ENCODE data around the gene CPLX1.

CPLX1 gene

DNA sequence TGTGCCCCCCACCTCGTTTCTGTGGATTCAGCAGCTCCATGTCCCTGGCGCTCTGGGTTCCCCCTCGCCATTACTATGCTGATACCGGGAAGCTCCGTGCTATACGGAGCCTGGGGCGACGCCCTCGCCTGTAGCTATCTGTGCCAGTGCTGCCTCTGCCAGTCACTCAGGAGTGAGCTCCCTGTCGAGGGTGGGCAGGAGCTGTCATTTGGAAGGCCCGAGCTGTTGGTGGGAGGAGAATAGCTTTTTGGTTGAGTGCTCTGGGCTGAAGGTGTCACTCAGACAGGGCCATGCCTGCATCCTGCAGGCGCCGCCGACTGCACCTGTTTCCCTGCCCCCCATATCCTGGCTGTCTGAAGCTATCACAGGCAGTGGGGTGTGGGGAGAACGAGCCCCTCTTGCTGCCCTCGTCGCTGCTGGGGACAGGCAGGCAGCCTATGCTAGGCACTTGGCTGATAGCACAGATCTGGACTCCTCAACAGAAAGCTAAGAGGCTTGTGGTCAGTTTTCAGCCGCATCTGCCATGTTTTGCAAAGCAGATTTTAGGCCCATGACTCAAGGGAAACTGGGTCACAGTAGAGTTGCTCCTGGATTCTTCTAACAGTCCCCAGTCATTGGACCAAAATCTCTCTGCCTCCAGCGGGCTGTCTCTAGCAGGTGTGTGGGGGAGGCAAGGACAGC lies 31.8 kb downstream of the CPLX1 start:
- H3K4me3 ChIP-seq (ENCODE audit: low read depth, low read length) = no peak overlapping the region
- TF ChIP-seq, protein P1, sequence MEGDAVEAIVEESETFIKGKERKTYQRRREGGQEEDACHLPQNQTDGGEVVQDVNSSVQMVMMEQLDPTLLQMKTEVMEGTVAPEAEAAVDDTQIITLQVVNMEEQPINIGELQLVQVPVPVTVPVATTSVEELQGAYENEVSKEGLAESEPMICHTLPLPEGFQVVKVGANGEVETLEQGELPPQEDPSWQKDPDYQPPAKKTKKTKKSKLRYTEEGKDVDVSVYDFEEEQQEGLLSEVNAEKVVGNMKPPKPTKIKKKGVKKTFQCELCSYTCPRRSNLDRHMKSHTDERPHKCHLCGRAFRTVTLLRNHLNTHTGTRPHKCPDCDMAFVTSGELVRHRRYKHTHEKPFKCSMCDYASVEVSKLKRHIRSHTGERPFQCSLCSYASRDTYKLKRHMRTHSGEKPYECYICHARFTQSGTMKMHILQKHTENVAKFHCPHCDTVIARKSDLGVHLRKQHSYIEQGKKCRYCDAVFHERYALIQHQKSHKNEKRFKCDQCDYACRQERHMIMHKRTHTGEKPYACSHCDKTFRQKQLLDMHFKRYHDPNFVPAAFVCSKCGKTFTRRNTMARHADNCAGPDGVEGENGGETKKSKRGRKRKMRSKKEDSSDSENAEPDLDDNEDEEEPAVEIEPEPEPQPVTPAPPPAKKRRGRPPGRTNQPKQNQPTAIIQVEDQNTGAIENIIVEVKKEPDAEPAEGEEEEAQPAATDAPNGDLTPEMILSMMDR (IDR thresholded peaks at IDR 0.05; ENCODE audit: insufficient read depth, low read depth, low read length, missing control alignments) = no peak
- DNase-seq (ENCODE audit: low read depth) = peak; percentile 69

GRCh38 chr4:793093-793861 lies 32.7 kb downstream of the CPLX1 start:
- no peak overlapping the region for H3K4me3 ChIP-seq (ENCODE audit: low read depth, low read length)
- TF ChIP-seq, protein P1 (IDR thresholded peaks at IDR 0.05; ENCODE audit: insufficient read depth, low read depth, low read length, missing control alignments) = no peak
- no peak for DNase-seq (ENCODE audit: low read depth)

DNA sequence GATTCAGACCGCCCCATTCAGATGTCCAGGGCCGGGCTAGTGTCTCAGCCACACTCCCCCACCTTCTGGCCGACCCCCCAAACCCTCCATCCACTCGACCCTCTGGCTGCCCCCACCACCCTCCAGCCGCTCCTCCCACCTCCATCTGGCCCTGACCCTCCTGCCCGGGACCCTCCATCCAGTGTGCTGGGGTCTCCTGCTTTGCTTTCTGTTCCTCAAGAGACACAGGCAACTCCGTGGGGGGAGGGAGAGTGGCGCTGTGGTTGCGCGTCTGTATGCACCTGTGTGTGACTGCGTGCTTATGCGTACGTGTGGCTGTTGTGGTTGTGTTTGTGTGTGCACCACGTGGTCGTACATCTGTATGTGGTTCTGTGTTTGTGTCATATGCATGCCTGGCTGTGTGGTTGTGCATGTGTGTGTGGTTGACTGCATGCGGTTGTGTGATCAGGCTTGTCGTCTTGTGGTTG lies 33.3 kb downstream of the CPLX1 start:
- TF ChIP-seq, protein P1 (IDR thresholded peaks at IDR 0.05; ENCODE audit: insufficient read depth, low read depth, low read length, missing control alignments) = no peak
- peak; percentile 73 for DNase-seq (ENCODE audit: low read depth)
- peak overlapping the region; percentile 40 for H3K4me3 ChIP-seq (ENCODE audit: low read depth, low read length)

DNA sequence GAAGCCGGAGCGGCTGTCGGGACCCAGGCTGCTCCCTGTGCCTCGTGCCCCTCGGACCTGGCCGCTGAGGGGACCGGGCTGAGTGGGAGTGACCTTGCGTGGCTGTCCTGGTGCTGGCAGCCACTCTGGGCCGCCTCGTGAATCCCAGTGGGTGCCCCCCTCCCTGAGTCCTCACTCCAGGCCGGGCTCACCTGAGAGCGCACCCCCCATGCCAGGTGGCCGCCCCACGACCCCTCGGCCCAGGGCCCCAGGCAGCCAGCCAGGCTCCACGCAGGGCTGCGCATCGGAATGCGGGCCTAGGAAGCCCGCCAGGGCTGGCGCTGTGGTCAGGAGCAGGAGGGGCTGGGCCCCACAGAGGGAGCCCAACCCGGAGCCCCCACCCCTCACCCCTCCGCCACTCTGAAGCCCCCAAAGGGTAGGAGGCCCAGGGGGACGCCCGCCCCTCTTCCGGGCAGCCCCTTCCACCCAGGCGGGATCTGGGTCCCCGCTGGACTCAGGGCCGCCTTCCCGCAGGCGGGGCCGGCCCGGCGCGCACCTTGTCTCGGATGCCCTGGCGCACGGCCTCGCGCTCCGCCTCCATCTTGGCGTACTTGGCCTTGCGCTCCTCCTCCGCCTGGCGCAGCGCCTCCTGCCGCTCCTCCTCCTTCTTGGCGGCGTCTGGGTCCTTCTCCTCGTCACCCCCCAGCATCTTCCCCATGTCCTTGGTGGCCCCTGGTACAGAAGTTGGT lies 33.9 kb downstream of the CPLX1 start:
- TF ChIP-seq, protein P1 (IDR thresholded peaks at IDR 0.05; ENCODE audit: insufficient read depth, low read depth, low read length, missing control alignments) = peak; percentile 11
- H3K4me3 ChIP-seq (ENCODE audit: low read depth, low read length) = peak overlapping the region; percentile 40
- peak; percentile 59 for DNase-seq (ENCODE audit: low read depth)

DNA sequence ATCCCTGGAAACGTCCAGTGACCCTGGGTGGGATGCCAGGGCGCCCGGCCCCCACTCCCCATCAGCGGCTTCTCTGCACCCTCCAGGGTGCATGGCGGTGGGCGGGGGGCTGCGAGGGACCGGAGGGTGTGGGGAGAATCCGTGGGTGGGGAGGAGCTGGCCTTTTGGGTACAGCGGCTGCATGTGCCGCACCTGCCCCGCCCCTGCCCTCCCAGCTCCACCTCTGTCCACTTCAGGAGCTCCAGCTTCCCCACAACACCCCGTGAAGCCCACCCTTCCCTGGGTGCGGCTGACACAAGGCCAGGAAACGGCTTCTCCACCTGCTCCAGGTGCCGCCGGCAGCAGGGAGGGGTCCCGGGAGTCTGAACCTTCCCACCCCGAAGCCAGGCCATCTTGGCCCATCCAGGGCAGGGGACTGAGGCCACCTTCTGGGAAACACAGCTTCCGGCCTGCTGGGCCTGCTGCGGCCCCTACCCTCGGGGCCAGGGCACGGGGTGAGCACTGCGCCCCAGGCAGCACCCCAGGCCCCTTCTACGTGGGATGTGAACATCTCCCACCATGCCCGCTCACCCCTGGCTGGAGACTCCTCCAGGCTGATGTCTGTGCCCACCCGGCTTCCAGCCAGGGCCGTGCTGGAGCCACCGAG lies 34.6 kb downstream of the CPLX1 start:
- TF ChIP-seq, protein P1 (IDR thresholded peaks at IDR 0.05; ENCODE audit: insufficient read depth, low read depth, low read length, missing control alignments) = no peak
- H3K4me3 ChIP-seq (ENCODE audit: low read depth, low read length) = no peak overlapping the region
- no peak for DNase-seq (ENCODE audit: low read depth)

DNA sequence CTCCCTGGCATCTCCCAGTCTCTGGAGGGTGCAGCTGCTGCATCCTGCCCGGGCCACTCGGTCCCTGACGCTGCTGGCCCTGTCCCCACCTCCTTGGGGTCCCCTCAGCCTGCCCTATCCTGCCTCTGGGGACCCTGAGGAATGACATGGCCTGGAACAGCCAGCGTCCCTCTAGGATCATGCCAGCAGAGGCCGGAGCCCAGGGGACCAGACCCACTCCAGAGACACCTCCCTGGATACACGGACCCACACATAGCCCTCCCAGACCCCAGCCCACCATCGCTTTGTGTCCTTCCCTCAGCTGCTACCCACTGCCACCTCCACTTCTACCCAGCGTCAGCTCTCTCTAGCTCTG lies 35.5 kb downstream of the CPLX1 start:
- H3K4me3 ChIP-seq (ENCODE audit: low read depth, low read length) = no peak overlapping the region
- TF ChIP-seq, protein P1 (IDR thresholded peaks at IDR 0.05; ENCODE audit: insufficient read depth, low read depth, low read length, missing control alignments) = no peak
- DNase-seq (ENCODE audit: low read depth) = no peak
